GM19193 (cell line): ENCODE results near the gene CHI3L2.

Experiments used
- POLR2A ChIP-seq: IDR thresholded peaks from 4 replicates; pipeline ENCODE4 v1.6.1; 2011; ENCODE audit not compliant: insufficient read depth, insufficient read length; ENCODE audit errors: extremely low read depth

The CHI3L2 gene

DNA sequence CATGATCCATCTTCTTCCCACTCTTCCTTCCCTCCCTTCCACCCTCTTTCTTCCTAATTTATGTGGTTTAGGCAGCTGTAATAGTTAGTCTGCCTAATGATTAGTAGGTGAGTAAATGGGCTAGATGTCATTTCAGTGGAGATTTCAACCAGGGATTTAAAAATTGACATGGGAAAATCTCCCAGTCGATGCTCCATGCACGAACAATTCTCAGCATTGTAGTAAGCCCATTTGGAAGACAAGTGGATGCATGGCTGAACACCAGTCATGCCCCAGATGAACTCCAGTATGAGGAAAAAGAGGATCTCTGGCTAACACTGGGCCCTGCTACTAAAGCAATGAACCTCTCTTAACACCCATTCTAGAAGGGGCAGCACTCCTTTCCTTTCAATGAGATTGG is 25.3 kb downstream of the CHI3L2 start:
- no peak for TF ChIP-seq POLR2A

DNA sequence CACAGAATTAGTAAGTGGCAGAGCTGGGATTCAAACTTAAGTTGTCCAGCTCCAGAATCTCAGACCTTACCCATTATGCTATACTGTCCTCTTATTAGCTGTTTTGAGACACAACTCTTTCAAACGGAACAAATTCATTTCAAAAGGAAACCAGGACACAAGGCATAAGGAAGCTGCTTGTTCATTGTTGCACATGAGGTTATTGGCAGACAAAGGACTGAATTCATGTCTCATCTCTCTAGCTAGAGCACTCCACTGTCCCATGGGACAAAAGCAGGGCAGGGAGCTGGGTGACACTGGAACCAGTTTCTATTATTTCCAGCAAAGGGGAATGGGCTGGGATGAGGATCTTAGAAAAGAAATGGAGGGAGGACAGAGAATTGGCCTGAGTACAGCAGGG is 26.4 kb downstream of the CHI3L2 start:
- no peak for TF ChIP-seq POLR2A

DNA sequence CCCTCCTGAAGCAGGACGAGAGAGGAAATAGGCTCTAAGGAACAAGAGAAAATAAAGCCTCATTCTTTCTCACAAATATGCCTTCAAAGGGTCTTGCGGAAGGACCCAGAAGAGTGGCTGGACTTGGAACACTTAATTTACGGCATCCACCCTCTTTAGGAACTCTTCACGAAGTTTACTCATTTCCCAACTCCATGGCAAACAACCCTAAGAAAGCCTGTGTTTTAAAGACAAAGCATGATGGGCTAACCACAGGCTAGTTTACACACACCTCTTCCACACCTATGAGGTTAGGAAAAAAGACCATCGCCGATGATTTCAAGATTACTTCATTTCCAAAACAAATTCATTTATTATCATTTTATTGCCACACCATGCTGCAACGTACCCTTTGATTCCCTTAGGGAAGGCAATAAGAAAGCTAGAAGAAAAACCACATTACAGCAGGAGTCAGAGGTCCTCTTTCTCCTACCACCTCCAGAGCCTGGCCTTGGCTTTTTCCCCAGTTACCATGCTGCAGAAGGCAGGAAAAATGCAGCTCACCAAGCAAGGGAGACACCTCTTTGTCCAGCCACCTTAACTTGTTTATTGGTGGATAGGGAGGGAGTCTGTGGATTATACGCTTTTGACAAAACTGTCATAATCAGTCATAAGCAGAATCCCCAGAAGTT is 29.6 kb downstream of the CHI3L2 start:
- TF ChIP-seq POLR2A = no peak

DNA sequence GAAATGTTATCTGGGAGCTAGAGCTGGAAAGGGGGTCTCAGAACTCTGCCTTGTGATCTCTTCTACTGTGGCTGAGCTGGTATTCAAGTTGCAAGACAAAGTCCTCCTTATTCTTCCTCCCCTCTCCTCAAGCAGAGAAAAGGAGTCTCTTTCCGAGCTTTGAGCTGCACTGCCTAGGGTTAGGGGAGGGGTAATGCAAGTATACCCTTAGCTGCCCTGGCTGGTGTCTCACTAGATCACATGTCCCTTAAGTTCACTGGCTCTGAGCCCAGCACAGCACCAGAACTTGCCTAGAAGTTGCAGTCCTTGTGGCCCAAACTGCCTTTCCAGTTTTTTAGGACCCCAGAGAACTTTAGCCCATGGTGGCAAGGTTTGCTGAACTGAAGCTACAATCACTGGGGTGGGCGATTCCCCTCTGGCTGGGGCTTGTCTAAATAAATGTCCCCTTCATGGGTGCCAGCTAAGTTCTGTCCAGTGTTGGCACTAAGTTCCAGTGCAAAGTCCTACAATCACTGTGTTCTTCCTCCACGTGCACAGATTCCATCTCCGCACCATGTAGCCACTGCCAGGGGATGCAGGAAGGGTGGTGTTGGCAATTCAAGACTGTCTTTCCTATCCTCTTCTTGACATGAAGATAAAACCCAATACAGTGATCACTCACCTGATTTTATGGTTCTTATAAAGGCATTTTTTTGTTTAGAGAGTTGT is 40.4 kb downstream of the CHI3L2 start:
- no peak for TF ChIP-seq POLR2A

DNA sequence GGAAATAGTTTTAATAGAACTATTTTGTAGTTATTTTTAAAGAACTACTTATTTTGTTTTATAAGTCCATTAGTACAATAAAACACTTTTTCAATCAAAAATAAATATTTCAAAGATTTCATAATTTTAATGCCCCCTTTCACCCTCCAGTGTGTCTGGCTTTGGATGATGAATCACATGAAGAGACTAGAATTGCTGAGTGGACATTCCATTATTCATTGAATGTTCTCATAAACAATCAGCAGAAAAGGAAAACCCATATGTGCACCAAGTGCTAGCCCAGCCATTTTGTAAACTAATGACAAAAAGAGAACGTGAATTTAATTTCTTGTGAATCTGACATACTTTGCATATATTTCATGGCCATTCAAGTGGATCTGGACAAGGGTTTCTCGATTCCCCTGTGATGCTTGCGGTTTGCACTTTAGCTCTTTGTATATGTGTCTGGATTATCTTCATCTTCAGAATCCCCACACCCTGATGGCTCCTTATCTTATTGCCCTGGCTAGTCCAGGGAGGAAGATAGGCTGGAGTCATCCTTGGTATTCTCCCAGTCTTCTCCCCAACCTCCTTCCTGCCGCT is 42.4 kb downstream of the CHI3L2 start:
- TF ChIP-seq POLR2A = no peak

DNA sequence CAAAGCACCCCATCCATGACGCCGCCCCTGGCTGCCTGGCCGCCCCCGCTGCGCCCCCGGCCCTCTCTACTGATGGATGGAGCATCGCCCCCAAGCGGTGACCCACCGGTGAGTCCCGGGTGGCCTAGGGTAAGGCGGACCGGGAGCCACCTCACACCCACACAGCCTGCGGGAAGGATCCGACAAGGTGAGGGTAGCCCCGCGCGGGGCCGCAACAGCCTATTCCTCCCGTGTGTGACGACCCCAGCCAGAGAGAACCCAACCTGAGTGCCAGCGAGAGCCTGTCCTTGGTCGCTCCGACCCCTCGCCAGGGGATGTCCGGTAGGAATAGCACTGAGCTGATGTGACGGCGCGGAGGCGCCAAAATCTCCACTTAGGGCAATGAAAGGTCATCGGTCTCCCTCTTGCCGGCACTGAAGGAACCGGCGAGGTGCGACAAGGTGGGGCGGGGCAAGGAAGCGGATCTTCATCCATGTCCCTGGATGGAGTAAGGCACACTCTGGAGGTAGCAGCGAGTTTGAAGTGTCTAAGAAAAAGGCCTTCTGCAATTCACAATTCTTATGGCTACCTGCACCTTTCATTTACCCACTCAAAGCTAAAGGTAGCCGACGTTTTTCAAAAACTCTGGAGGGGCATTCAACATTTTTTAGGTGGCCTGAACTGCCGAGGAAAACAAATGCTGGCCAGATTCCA is 43.4 kb downstream of the CHI3L2 start:
- TF ChIP-seq POLR2A = no peak

DNA sequence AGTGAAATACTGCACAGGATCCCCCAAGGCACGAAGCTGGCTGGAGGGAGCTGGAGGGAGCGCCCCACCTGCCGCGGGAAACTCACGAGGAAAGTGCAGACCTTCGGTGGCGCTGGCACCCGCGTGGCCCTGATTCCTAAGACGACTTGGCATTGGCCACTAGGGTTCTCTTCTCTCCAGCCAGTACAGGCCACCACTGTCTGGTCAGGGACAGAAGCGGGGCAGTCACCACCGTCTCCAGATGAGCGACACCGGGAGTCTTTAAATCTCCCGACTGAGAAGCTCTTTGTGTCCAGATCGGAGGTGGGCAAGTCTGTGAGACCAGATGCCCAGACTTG is 43.9 kb downstream of the CHI3L2 start:
- no peak for TF ChIP-seq POLR2A

DNA sequence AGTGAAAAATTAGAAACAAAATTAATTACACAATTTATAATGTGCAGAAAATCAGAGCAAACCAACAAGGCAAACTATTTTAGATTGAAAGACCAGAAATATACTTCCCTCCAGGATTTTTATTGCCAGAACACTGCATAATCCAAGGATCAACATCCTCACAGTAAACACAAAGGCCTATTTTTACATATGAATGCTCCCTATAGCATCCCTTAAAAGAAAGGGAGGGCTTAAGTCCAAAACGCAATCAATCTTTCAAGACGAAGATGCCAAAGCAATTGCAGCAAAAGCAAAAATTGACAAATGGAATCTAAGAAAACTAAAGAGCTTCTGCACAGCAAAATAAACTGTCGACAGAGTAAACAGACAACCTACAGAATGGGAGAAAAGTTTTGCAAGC is 44.6 kb downstream of the CHI3L2 start:
- no peak for TF ChIP-seq POLR2A

DNA sequence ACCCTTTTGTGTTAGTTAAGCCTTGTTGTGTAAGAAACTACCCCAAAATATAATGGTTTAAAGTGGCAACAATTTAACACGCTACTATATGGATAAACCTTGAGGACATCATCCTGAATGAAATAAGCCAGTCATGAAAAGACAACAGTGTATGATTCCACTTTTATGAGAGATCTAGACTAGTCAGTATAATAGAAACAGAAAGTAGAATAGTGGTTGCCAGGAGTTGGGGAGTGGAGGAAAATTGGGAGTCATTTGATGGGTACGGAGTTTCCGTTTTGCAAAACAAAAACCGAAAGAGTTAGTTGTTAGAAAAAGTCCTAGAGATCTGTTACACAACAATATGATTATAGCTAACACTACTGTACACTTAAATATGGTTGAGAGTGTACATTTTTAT is 47.1 kb downstream of the CHI3L2 start:
- no peak for TF ChIP-seq POLR2A

DNA sequence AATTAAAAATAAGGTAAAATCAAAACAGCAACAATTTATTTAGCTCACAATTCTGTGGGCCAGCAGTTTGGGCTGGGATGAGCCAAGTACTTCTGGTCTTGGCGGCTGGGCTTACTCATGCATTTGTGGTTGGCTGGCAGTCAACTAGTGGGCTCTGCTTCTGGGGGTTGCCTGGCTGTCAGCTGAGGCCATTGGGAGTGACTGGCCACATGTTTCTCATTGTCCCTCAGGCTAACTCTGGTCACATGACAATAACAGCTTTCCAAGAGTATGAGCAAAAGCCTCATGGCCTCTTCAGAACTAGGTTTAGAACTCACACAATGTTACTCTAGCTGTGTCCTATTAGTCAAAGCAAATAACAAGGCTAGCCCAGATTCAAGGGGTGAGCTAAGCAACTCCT is 47.6 kb downstream of the CHI3L2 start:
- no peak for TF ChIP-seq POLR2A

DNA sequence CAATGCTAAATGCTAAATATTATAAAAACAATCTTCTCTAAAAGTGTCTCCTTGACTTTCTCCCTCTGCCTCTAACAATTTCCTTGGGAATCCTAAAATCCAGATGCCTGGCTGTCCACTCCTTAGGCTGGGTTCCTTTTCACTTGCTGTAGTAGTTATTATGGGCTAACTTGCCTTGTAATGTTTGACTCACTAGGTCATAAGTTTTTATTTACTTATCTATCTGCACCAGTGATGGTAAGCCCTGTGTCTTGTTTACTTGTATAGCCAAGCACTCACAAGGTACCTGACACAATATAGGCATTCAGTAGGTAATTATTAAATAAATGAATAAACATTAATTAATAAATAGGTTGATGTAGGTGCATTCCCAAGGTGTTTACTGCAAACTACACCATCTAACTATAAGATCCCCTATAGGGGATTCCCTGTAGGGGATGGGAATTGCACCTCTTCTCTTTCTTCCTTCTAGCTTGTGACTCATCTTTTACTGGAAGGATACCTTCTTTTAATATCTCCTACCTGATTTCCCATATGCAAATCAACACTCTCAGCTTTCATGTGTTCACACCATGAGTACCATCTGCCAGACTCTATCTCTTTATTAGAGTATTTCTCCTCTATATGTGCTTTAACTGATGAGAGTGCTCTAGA is 48.4 kb downstream of the CHI3L2 start:
- no peak for TF ChIP-seq POLR2A

DNA sequence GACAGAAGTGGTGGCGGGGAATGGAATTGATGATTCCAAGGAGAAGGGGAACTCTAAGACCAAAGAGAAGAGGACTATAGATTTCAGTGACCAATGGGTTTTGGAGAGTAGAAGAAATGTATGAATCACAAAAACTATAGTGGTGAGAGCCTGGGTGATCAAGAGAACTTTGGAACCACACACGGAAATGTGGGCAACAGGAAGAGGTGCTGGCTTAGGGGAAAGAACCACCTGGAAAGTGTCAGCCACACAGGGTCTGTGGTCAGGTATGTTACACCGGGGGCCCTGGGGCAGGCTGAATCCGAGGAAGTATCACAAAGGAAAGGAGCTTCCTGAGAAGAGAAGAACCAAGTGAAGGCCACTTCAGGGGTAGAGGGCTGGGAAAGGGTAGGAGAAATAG is 51.6 kb downstream of the CHI3L2 start:
- no peak for TF ChIP-seq POLR2A

DNA sequence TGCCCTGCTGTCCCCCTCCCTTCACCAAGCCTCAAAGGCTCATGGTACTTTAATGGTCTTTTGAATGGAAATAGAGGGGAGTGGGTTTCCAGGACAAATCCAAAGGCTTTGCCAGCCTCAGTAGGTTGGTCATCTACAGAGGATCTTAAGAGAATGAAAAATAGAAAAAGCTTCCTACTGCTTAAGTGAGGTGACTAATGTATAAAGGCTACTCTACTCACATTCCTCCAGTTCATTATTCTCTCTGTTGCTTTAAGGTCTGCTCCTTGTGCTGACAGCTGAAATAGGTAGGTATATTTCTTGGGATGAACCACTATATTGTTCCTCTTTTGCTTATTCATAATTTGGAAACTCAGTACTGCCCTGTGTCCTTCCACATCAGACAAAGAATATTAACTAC is 52.8 kb downstream of the CHI3L2 start:
- no peak for TF ChIP-seq POLR2A

DNA sequence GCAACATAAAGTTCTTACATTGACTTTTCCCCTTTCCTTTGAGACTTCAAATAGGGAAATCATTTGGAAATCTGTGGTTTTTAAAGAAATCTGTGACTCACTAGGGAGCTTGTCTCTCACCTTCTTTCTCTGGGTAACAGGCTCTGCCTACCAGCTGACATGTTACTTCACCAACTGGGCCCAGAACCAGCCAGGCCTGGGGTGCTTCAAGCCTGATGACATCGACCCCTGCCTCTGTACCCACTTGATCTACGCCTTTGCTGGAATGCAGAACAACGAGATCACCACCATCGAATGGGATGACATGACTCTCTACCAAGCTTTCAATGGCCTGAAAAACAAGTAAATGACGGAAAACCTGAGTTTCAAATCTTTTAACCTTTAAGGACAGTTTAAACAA is 53.9 kb downstream of the CHI3L2 start:
- no peak for TF ChIP-seq POLR2A

DNA sequence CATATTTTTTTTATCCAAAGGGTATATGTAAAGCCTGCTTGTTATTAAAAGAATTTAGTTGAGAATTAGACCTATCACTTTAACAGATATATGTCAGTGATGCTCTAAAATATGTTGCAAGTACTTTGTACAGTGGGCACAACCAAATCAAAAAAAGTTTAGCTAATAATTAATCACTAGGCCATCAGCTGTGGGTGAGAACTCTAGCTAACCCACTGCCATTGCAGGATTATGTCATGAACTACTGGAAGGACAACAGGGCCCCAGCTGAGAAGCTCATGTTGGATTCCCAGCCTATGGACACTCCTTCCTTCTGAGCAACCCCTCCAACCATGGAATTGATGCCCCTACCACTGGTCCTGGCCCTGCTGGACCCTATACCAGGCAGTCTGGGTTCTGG is 56.3 kb downstream of the CHI3L2 start:
- no peak for TF ChIP-seq POLR2A
